Endothelial cell of umbilical vein (primary cell): ENCODE results near the gene STK24. TPM values are rescaled to one million over a fixed set of nuclear protein-coding genes. Genes with fewer than 3 reads are reported as not detected.

Experiments used
- BruUV-seq: library from RNA; stranded (reverse); fragments of 400-500 nt; replicated peaks from 2 replicates; lab custom pipeline; 2021; lab: Mats Ljungman, UMichigan
- CTCF ChIA-PET: fragments of 300-600, 350-600 bp; sonication (Branson Sonifier 250); formaldehyde crosslinking; loops from one replicate; lab custom pipeline; 2021; ENCODE audit warnings: antibody characterized with exemption, inconsistent platforms; lab: Charles Lee
- POLR2A ChIA-PET: fragments of 300-600, 350-600 bp; sonication (Branson Sonifier 250); formaldehyde crosslinking; loops from one replicate; lab custom pipeline; 2021; ENCODE audit warnings: antibody characterized with exemption, inconsistent platforms; lab: Charles Lee
- DNase-seq: peaks from one replicate; pipeline ENCODE4 v3.0.0-alpha.2; 2011; ENCODE audit warnings: low read depth, low spot score
- FAIRE-seq: peaks from 2 replicates; lab custom pipeline; 2011; peaks lifted over from hg19 to GRCh38; lab: Jason Lieb, UNC
- H2AFZ ChIP-seq: 2 replicates; pipeline ENCODE4 v1.6.0; 2012; ENCODE audit warnings: low read depth, low read length, control low read depth, inconsistent platforms
- H3K27ac ChIP-seq: 2 replicates; pipeline ENCODE4 v1.5.1; 2011; ENCODE audit warnings: low read depth, mild to moderate bottlenecking, control low read depth, low read length, moderate library complexity; ENCODE audit not compliant: insufficient read depth
- H3K27me3 ChIP-seq, 2 experiments: 2 replicates each; pipeline versions ENCODE4 v1.6.0 to v1.6.1; 2011; ENCODE audit warnings: low read length in 2 of 2, mixed read lengths in 1 of 2; ENCODE audit not compliant: control insufficient read depth in 2 of 2, insufficient read depth in 2 of 2
- H3K36me3 ChIP-seq, 2 experiments: 2 replicates in 1 of 2; 3 replicates in 1 of 2; pipeline ENCODE4 v1.5.1; 2011; ENCODE audit warnings: low read length in 2 of 2, mild to moderate bottlenecking in 1 of 2, moderate library complexity in 1 of 2; ENCODE audit not compliant: control insufficient read depth in 2 of 2, insufficient read depth in 2 of 2; ENCODE audit errors: extremely low read depth in 1 of 2
- H3K4me1 ChIP-seq: 3 replicates; pipeline ENCODE4 v1.5.1; 2011; ENCODE audit warnings: mild to moderate bottlenecking, low read length; ENCODE audit not compliant: control insufficient read depth, insufficient read depth; ENCODE audit errors: extremely low read depth
- H3K4me2 ChIP-seq: 2 replicates; pipeline ENCODE4 v1.6.1; 2011; ENCODE audit warnings: low read length, control low read depth, mixed read lengths; ENCODE audit not compliant: insufficient read depth
- H3K4me3 ChIP-seq, 3 experiments: fragments of 200-600 bp in 1 of 3; sonication (generic), shearing (Covaris generic) in 1 of 3; replicated peaks in 1 of 3; 2 replicates each; pipeline ENCODE4 v1.5.1; 2011 to 2016; ENCODE audit warnings: control low read depth in 3 of 3, low read length in 3 of 3, mild to moderate bottlenecking in 2 of 3, inconsistent platforms in 1 of 3, low read depth in 1 of 3, moderate library complexity in 1 of 3; ENCODE audit not compliant: insufficient read depth in 1 of 3
- H3K79me2 ChIP-seq: 2 replicates; pipeline ENCODE4 v1.6.0; 2012; ENCODE audit warnings: low read length, inconsistent platforms; ENCODE audit not compliant: control insufficient read depth, insufficient read depth
- H3K9ac ChIP-seq: replicated peaks from 2 replicates; pipeline ENCODE3; 2011; ENCODE audit warnings: low read length, control low read depth; ENCODE audit not compliant: insufficient read depth; ENCODE audit errors: extremely low read depth
- H3K9me1 ChIP-seq: replicated peaks from 3 replicates; pipeline ENCODE4 v1.6.0; 2011; ENCODE audit warnings: mild to moderate bottlenecking, low read length; ENCODE audit not compliant: control insufficient read depth, insufficient read depth; ENCODE audit errors: extremely low read depth
- H3K9me3 ChIP-seq: replicated peaks from 2 replicates; pipeline ENCODE4 v1.5.1; 2012; ENCODE audit warnings: low read length, inconsistent platforms; ENCODE audit not compliant: control insufficient read depth, insufficient read depth
- H4K20me1 ChIP-seq: replicated peaks from 2 replicates; pipeline ENCODE3; 2011; ENCODE audit warnings: mild to moderate bottlenecking, low read length; ENCODE audit not compliant: control insufficient read depth, insufficient read depth; ENCODE audit errors: extremely low read depth
- EZH2 ChIP-seq: IDR thresholded peaks from 2 replicates; pipeline ENCODE4 v1.6.1; 2012; ENCODE audit warnings: borderline replicate concordance, low read depth, mild to moderate bottlenecking, moderate library complexity, low read length, inconsistent platforms; ENCODE audit not compliant: severe bottlenecking
- FOS ChIP-seq: IDR thresholded peaks from 2 replicates; pipeline ENCODE4 v1.6.1; 2011; ENCODE audit warnings: mild to moderate bottlenecking, low read length, moderate library complexity, borderline replicate concordance; ENCODE audit not compliant: insufficient read depth
- GATA2 ChIP-seq: IDR thresholded peaks from 2 replicates; pipeline ENCODE4 v1.7.0; 2011; ENCODE audit warnings: low read depth, mild to moderate bottlenecking, moderate library complexity, mixed read lengths, low read length; ENCODE audit not compliant: insufficient read length, insufficient read depth
- JUN ChIP-seq: IDR thresholded peaks from 2 replicates; pipeline ENCODE4 v1.6.1; 2011; ENCODE audit warnings: borderline replicate concordance, low read depth; ENCODE audit not compliant: insufficient read length, insufficient read depth
- MYC ChIP-seq: IDR thresholded peaks from one replicate; pipeline ENCODE4 v1.6.1; 2011; ENCODE audit warnings: mild to moderate bottlenecking, low read depth, low read length
- POLR2A ChIP-seq: IDR thresholded peaks from 2 replicates; pipeline ENCODE4 v1.6.1; 2012; ENCODE audit warnings: low read depth, mild to moderate bottlenecking, control low read depth, low read length
- POLR2AphosphoS5 ChIP-seq: IDR thresholded peaks from 2 replicates; pipeline ENCODE4 v1.6.1; 2012; ENCODE audit warnings: low read depth, mild to moderate bottlenecking, control low read depth, low read length, moderate library complexity; ENCODE audit not compliant: insufficient read depth
- dilution Hi-C: fragments of 300-500 bp; cut with MboI; formaldehyde crosslinking; loops from one replicate; pipeline ENCODE4 v1.15.0; 2019; ENCODE audit warnings: low sequenced_read_pairs; ENCODE audit not compliant: extremely low pct_ligation_motif_present
- intact Hi-C: fragments of 100-400 bp; cut with micrococcal nuclease; formaldehyde crosslinking; loops from one replicate; pipeline ENCODE4 v1.10.0; 2022
- polyA plus RNA-seq, 4 experiments: library from polyadenylated mRNA; depleted of rRNA in 3 of 4; stranded (reverse) in 3 of 4; unstranded in 1 of 4; fragments of >200 nt; gene quantifications; 2 replicates each; pipeline versions ENCODE4 v1.2.1 to v1.2.3, GENCODE V29; 2011 to 2012; ENCODE audit warnings: missing spikeins in 1 of 4
- total RNA-seq: library from RNA; stranded (reverse); gene quantifications from 2 replicates; pipeline ENCODE4 v1.2.3, GENCODE V29; 2021
- TF ChIP-seq, protein P1 (sequence below), 2 donors: IDR thresholded peaks; 1 replicate in 1 of 2; 2 replicates in 1 of 2; pipeline ENCODE4 v1.5.1; 2011; ENCODE audit warnings: low read length in 2 of 2, mild to moderate bottlenecking in 2 of 2, moderate library complexity in 2 of 2, control low read depth in 1 of 2, inconsistent platforms in 1 of 2, low read depth in 1 of 2; ENCODE audit not compliant: insufficient read depth in 1 of 2; ENCODE audit errors: extremely low read depth in 1 of 2
- TF ChIP-seq, protein P2 (sequence below): IDR thresholded peaks from 2 replicates; pipeline ENCODE4 v1.6.1; 2011; ENCODE audit not compliant: insufficient read depth, insufficient read length

Gene STK24
- total and polyA plus RNA-seq, 2 donors (not counting 3 experiments of a cell fraction or from before 2014, with no cell fraction given) = 43.3 to 100 TPM

DNA sequence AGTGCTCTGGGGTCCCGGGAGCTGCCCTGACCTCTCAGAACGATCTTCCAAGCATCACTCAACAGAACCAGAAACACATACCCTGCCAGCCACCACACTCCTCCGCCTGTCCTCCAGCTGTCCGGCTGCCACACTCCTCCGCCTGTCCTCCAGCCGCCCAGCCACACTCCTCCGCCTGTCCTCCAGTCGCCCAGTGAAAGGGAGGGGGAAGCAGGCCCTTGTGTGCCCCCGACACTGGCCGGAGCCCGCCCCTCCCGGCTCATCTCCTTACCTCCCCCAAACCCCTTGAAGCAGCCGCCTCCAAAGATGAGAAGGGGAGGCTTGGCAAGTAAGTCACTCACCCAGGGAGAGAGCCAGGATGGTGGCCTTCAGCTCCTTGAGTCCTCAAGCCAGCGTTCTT, 40.2 kb downstream of the STK24 start:
- intact Hi-C loops = no loop called here
- Histone ChIP-seq H2AFZ (no peak overlapping the region), H4K20me1 (peaks cover 14% of the 10 kb centered on the region), H3K36me3 (peaks cover 0 to 2% of the 10 kb centered on the region in 2 experiments), H3K79me2 (peaks cover 98% of the 10 kb centered on the region), H3K27me3 (no peaks in the 10 kb centered on the region), H3K9me3 (no peaks in the 10 kb centered on the region), H3K27ac (no peak overlapping the region), H3K4me2 (no peak overlapping the region), H3K4me3 (no peak overlapping the region), H3K9me1 (no peaks in the 10 kb centered on the region), H3K4me1 (peaks cover 7% of the 10 kb centered on the region), H3K9ac (no peak overlapping the region)
- POLR2A ChIA-PET = no interaction called here
- CTCF ChIA-PET = interaction anchor here (1.3 to 1.6 kb wide), 3 partner anchors 29 to 70 kb away, joined by 3 to 5 read pairs (median 4); no protein-coding TSS in a partner anchor
- dilution Hi-C loops = no loop called here
- no TSS peak for BruUV-seq
- no peak for TF ChIP-seq EZH2
- TF ChIP-seq FOS = no peak
- TF ChIP-seq MYC = no peak
- TF ChIP-seq JUN = no peak
- no peak for TF ChIP-seq POLR2A
- TF ChIP-seq, protein P1, sequence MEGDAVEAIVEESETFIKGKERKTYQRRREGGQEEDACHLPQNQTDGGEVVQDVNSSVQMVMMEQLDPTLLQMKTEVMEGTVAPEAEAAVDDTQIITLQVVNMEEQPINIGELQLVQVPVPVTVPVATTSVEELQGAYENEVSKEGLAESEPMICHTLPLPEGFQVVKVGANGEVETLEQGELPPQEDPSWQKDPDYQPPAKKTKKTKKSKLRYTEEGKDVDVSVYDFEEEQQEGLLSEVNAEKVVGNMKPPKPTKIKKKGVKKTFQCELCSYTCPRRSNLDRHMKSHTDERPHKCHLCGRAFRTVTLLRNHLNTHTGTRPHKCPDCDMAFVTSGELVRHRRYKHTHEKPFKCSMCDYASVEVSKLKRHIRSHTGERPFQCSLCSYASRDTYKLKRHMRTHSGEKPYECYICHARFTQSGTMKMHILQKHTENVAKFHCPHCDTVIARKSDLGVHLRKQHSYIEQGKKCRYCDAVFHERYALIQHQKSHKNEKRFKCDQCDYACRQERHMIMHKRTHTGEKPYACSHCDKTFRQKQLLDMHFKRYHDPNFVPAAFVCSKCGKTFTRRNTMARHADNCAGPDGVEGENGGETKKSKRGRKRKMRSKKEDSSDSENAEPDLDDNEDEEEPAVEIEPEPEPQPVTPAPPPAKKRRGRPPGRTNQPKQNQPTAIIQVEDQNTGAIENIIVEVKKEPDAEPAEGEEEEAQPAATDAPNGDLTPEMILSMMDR (IDR thresholded peaks at IDR 0.05; ENCODE audit: extremely low read depth in 1 of 2, insufficient read depth in 1 of 2, low read depth in 1 of 2, low read length in 2 of 2) = no peak
- TF ChIP-seq GATA2 = no peak
- no peak for TF ChIP-seq POLR2AphosphoS5
- TF ChIP-seq, protein P2, sequence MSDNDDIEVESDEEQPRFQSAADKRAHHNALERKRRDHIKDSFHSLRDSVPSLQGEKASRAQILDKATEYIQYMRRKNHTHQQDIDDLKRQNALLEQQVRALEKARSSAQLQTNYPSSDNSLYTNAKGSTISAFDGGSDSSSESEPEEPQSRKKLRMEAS = no peak
- FAIRE-seq = no peak
- no peak for DNase-seq
